ENCODE results near the gene PUS7L. TPM values are rescaled to one million over a fixed set of nuclear protein-coding genes. Genes with fewer than 3 reads are reported as not detected.
"Not testable (repeated sequence)": the region's sequence is repeated elsewhere in the genome, so short reads cannot be mapped to it uniquely, and the experiment has no call there.

The PUS7L gene
- total RNA-seq, 4 donors from 2014 or later, result 3.9 to 9.8 (median 7.0) TPM

DNA sequence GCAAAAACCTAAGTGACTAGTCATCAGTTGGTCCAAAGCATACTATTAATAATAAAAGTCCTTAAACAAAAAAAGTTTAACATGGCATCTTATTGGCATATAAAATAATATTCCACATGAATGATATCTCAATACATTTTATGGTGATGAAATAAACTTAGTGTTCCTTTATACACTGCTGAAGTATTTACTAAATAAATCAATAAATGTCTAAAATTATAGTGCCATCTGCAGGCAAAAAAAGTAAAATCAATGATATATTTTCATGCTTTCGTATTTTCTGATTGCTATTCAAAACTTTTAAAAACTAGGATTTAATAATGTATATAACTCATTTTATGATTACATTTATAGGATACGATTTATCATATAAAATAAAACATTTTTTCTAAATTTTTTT, 30.5 kb downstream of the PUS7L start:
- WGBS, 2 donors, result 40 to 52% methylated on average over 2 of the region's 2 CpGs
- no peak overlapping the region for H3K27ac ChIP-seq
- no peak for DNase-seq (ENCODE audit: low spot score in 2 of 2)

DNA sequence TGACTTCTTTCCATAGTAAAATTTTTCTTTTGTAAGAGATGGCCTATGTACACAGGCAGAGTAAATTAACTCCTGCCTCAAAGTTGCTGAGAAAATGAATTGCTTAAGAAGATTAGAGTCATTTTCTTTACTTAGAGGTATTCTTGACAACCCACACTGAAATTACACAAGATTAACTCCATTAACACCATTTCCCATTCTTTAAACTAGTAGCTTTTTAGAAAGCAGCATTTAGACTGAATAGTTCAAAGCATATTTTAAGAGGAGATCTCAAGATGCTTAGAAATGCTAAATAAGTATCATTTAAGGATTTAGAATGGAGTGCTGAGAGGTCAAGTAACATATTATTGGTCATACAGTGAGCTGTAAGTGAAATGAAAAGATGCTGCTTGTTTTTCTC, 35.5 kb downstream of the PUS7L start:
- Histone ChIP-seq H3K4me1 (no peaks in the 10 kb centered on the region), H3K9me3 (no peaks in the 10 kb centered on the region), H3K27me3 (no peaks in the 10 kb centered on the region), H3K4me3 (no peak overlapping the region), H3K36me3 (peaks cover 0 to 5% (median 0%) of the 10 kb centered on the region in 3 donors), H3K27ac (no peak overlapping the region)
- no peak for TF ChIP-seq EP300 (IDR thresholded peaks at IDR 0.05)
- TF ChIP-seq CTCF (IDR thresholded peaks at IDR 0.05), result no peak
- no peak for TF ChIP-seq POLR2A (IDR thresholded peaks at IDR 0.05)
- DNase-seq (ENCODE audit: low spot score in 2 of 2), result no peak

More for the DNA sequence above, 30.5 kb downstream of the PUS7L start:
- H3K9me3 ChIP-seq, result no peaks in the 10 kb centered on the region
- H3K27me3 ChIP-seq, result no peaks in the 10 kb centered on the region
- H3K4me3 ChIP-seq, result no peak overlapping the region
- no peaks in the 10 kb centered on the region for H3K4me1 ChIP-seq
- H3K36me3 ChIP-seq, result peaks cover 0 to 20% (median 0%) of the 10 kb centered on the region in 3 donors
- no peak for TF ChIP-seq POLR2A (IDR thresholded peaks at IDR 0.05)
- TF ChIP-seq EP300 (IDR thresholded peaks at IDR 0.05), result no peak

GRCh38 chr12:43722621-43723020, 36.0 kb downstream of the PUS7L start:
- Histone ChIP-seq H3K27me3 (no peaks in the 10 kb centered on the region), H3K9me3 (no peaks in the 10 kb centered on the region)

DNA sequence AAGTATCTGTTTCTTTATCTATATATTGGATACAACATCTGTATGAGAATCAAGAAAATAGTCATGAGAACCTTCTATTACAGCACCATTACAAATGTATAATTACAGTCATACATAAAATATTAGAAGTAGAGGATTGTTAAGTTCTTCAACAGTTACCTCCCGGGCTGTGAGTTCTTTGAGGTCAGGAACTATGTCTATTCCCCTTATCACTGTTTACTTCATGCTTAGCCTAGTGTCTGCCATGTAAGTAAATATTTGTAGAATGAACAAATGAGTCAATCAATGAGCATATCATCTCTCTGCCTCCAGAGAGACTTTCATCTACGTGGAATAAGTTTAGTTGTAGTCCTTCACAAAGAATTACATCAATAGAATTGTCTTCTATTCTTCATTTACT, 47.2 kb downstream of the PUS7L start:
- DNase-seq (ENCODE audit: low spot score in 2 of 2), result no peak
- no peak overlapping the region for H3K4me3 ChIP-seq
- TF ChIP-seq POLR2A (IDR thresholded peaks at IDR 0.05) (no peak), EP300 (IDR thresholded peaks at IDR 0.05) (no peak), CTCF (IDR thresholded peaks at IDR 0.05) (no peak)
- WGBS, 2 donors, result 69 to 79% methylated on average over 2 of the region's 2 CpGs
- no peaks in the 10 kb centered on the region for H3K4me1 ChIP-seq
- H3K9me3 ChIP-seq, result peaks cover 0 to 9% (median 0%) of the 10 kb centered on the region in 4 donors
- no peaks in the 10 kb centered on the region for H3K36me3 ChIP-seq
- no peaks in the 10 kb centered on the region for H3K27me3 ChIP-seq
- H3K27ac ChIP-seq, result no peak overlapping the region

More at GRCh38 chr12:43722621-43723020, 36.0 kb downstream of the PUS7L start:
- Histone ChIP-seq H3K27ac (no peak overlapping the region), H3K4me3 (no peak overlapping the region), H3K36me3 (peaks cover 0 to 5% (median 0%) of the 10 kb centered on the region in 3 donors), H3K4me1 (no peaks in the 10 kb centered on the region)
- no peak for TF ChIP-seq EP300 (IDR thresholded peaks at IDR 0.05)
- TF ChIP-seq CTCF (IDR thresholded peaks at IDR 0.05), result no peak
- no peak for TF ChIP-seq POLR2A (IDR thresholded peaks at IDR 0.05)
- DNase-seq (ENCODE audit: low spot score in 2 of 2), result no peak

GRCh38 chr12:43703772-43704171, 54.8 kb downstream of the PUS7L start:
- not testable (repeated sequence) for H3K4me3 ChIP-seq; H3K27me3 ChIP-seq; DNase-seq (ENCODE audit: low spot score in 2 of 2); H3K27ac ChIP-seq; H3K36me3 ChIP-seq; H3K4me1 ChIP-seq
- 33 to 51% methylated on average over 2 of the region's 2 CpGs for WGBS, 2 donors
- H3K9me3 ChIP-seq, result peaks cover 0 to 14% (median 0%) of the 10 kb centered on the region in 4 donors

GRCh38 chr12:43701194-43701593, 57.4 kb downstream of the PUS7L start:
- H3K4me3 ChIP-seq; H3K27ac ChIP-seq; H3K27me3 ChIP-seq; H3K4me1 ChIP-seq; H3K36me3 ChIP-seq; DNase-seq (ENCODE audit: low spot score in 2 of 2); H3K9me3 ChIP-seq: not testable (repeated sequence)
- 93 to 100% methylated on average over 1 of the region's 1 CpG for WGBS, 2 donors

- WGBS, 2 donors, result 50 to 51% methylated on average over 3 of the region's 3 CpGs
- H3K27ac ChIP-seq, result no peak overlapping the region
- H3K36me3 ChIP-seq, result no peaks in the 10 kb centered on the region
- H3K9me3 ChIP-seq, result peaks cover 0 to 6% (median 0%) of the 10 kb centered on the region in 4 donors
- H3K4me1 ChIP-seq, result no peaks in the 10 kb centered on the region
- TF ChIP-seq POLR2A (IDR thresholded peaks at IDR 0.05) (no peak), EP300 (IDR thresholded peaks at IDR 0.05) (no peak), CTCF (IDR thresholded peaks at IDR 0.05) (no peak)
- DNase-seq (ENCODE audit: low spot score in 2 of 2), result no peak
- H3K4me3 ChIP-seq, result no peak overlapping the region
- no peaks in the 10 kb centered on the region for H3K27me3 ChIP-seq
Measured at GRCh38 chr12:43696154-43696553, 62.4 kb downstream of the PUS7L start.

Data from tibial nerve (tissue), 4 donors.